ENCODE results near the gene COMMD7.

DNA sequence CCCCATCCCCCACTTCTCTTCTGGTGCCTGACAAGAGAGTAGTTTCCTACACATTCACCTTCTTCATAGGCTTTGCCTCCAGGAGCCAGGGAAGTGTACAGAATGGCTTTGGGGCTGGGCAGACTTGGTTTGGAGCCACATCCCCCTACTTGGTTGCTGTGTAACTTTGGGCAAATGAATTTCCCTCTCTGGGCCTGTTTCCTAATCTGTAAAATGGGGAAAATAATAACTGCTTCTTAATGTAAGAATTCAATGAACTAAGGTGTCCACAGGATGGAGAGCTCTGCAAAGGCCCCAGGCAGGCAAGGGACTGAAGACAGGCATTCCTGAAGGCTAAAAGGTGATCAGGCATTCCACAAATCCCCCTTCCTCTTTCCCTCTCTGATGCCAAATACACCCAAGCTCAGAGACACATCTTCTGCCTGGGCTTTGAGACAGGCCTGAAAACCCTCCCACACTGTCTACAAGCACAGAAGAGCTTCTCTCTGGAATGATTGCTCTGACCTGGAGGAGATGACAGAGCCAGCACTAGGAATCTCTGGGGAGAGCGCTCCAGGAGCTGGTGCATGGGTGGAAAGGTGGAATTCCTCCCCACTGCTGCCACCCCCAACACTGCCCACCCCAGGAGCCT, 62.6 kb downstream of the COMMD7 start:
- TF ChIP-seq POLR2A (IDR thresholded peaks at IDR 0.05; ENCODE audit: low read length) (no peak), GATA1 (IDR thresholded peaks at IDR 0.05; ENCODE audit: low read depth, low read length) (no peak)
